Medulla oblongata (tissue), 1 donor: ENCODE measurements around the gene PAK6.

Experiments used
- DNase-seq: peaks from one replicate; pipeline ENCODE4 v3.0.0-alpha.2; 2015; ENCODE audit errors: extremely low spot score

Gene PAK6

GRCh38 chr15:40255033-40255432 is 16.2 kb downstream of the PAK6 start:
- DNase-seq, result no peak

GRCh38 chr15:40256638-40257235 is 17.9 kb downstream of the PAK6 start:
- no peak for DNase-seq

GRCh38 chr15:40257656-40258450 is 19.0 kb downstream of the PAK6 start:
- no peak for DNase-seq

- no peak for DNase-seq
Measured at GRCh38 chr15:40258544-40258943, 19.7 kb downstream of the PAK6 start.

- no peak for DNase-seq
Measured at GRCh38 chr15:40259021-40259420, 20.2 kb downstream of the PAK6 start.

GRCh38 chr15:40263024-40263754 is 24.3 kb downstream of the PAK6 start:
- DNase-seq, result no peak

- DNase-seq, result no peak
Measured at GRCh38 chr15:40264321-40265153, 25.7 kb downstream of the PAK6 start.

GRCh38 chr15:40265355-40265754 is 26.5 kb downstream of the PAK6 start:
- no peak for DNase-seq

GRCh38 chr15:40265875-40266274 is 27.0 kb downstream of the PAK6 start:
- DNase-seq, result no peak

GRCh38 chr15:40266828-40267304 is 28.0 kb downstream of the PAK6 start:
- no peak for DNase-seq

GRCh38 chr15:40267670-40268069 is 28.8 kb downstream of the PAK6 start:
- no peak for DNase-seq

GRCh38 chr15:40269604-40270003 is 30.7 kb downstream of the PAK6 start:
- no peak for DNase-seq

GRCh38 chr15:40270246-40270995 is 31.6 kb downstream of the PAK6 start:
- no peak for DNase-seq

GRCh38 chr15:40271685-40272484 is 33.0 kb downstream of the PAK6 start:
- DNase-seq, result no peak

GRCh38 chr15:40272485-40273056 is 33.7 kb downstream of the PAK6 start:
- no peak for DNase-seq

GRCh38 chr15:40273428-40273827 is 34.6 kb downstream of the PAK6 start:
- no peak for DNase-seq

GRCh38 chr15:40274350-40275274 is 35.7 kb downstream of the PAK6 start:
- DNase-seq, result peak; percentile 85

- DNase-seq, result no peak
Measured at GRCh38 chr15:40275523-40275922, 36.7 kb downstream of the PAK6 start.

GRCh38 chr15:40275954-40276353 is 37.1 kb downstream of the PAK6 start:
- DNase-seq, result no peak
